Panc1 (cell line): Measurements from ENCODE around the gene ZNF563.

Experiments used
- CTCF ChIP-seq: fragments of 450-650 bp; IDR thresholded peaks from 2 replicates; pipeline ENCODE4 v1.5.1; 2017; ENCODE audit warnings: mild to moderate bottlenecking
- POLR2AphosphoS5 ChIP-seq: IDR thresholded peaks from 2 replicates; pipeline ENCODE4 v1.6.1; 2012; ENCODE audit warnings: mild to moderate bottlenecking, low read depth, low read length, moderate library complexity
- REST ChIP-seq, 2 experiments: IDR thresholded peaks; 2 replicates each; pipeline ENCODE4 v1.6.1; 2011 to 2012; ENCODE audit warnings: low read depth in 2 of 2, control low read depth in 1 of 2, low read length in 1 of 2, mild to moderate bottlenecking in 1 of 2, moderate library complexity in 1 of 2; ENCODE audit not compliant: insufficient read depth in 1 of 2
- SIN3A ChIP-seq: IDR thresholded peaks from 2 replicates; pipeline ENCODE4 v1.6.1; 2012; ENCODE audit warnings: low read depth, mild to moderate bottlenecking, low read length, moderate library complexity, borderline replicate concordance; ENCODE audit not compliant: insufficient read depth
- TCF7L2 ChIP-seq: IDR thresholded peaks from 2 replicates; pipeline ENCODE4 v1.6.1; 2011; ENCODE audit warnings: mild to moderate bottlenecking, low read depth, low read length, inconsistent platforms

DNA sequence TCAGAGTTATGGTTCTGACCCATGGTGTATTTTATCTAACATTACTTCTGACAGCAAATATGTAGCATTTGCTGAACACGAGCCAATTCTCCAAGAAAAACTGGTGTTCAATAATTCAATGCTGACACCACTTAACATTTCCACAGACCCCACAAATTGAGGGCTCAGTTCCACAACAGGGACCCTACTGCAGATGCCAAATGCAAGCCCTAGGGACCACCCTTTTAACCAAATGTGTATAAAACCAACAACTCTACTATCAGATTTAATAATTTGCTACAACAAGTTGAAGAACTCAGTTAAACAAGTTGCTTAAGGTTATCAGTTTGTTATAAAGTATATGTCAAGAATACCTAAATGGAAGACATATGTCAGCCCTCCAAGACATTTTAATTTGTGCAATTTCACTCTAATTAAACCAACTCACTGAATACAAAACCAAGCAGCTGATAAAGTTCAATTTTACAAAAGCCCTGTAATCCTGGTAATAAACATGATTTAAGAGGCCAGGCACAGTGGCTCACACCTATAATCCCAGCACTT, 45.4 kb downstream of the ZNF563 start:
- TF ChIP-seq CTCF (no peak), TCF7L2 (no peak), REST (IDR thresholded peaks at IDR 0.05; ENCODE audit: insufficient read depth in 1 of 2, low read depth in 2 of 2, low read length in 1 of 2) (no peak), SIN3A (no peak), POLR2AphosphoS5 (no peak)
